ENCODE data around the gene MAB21L4. TPM values are rescaled to one million over a fixed set of nuclear protein-coding genes. Genes with fewer than 3 reads are reported as not detected.
"Not testable (repeated sequence)": the region's sequence is repeated elsewhere in the genome, so short reads cannot be mapped to it uniquely, and the experiment has no call there.

Gene MAB21L4
- total and polyA plus RNA-seq, 7 experiments from 2014 or later = not detected

- H3K9me3 ChIP-seq (ENCODE audit: control insufficient read depth in 2 of 3, low read length in 3 of 3) = peaks cover 0 to 1% (median 0%) of the 10 kb centered on the region in 3 experiments
- POLR2A ChIA-PET = no interaction called here
- intact Hi-C loops (cut with micrococcal nuclease) = no loop called here
- H3K4me3 ChIP-seq (ENCODE audit: low read length) = no peak overlapping the region
- H3K27me3 ChIP-seq (ENCODE audit: control insufficient read depth in 2 of 2, insufficient read depth in 2 of 2, low read length in 2 of 2) = no peaks in the 10 kb centered on the region
- CTCF ChIA-PET = interaction anchor here (0.5 kb wide), 1 partner anchor 1089 kb away, joined by 3 read pairs; no protein-coding TSS in a partner anchor
- DNase-seq = no peak
- ATAC-seq = no peak
- Mint-ChIP-seq H3K9me3 (peaks cover 0 to 16% (median 2%) of the 10 kb centered on the region in 11 donors), H3K4me1 (peaks cover 0 to 4% (median 0%) of the 10 kb centered on the region in 7 donors), H3K4me3 (no peak overlapping the region), H3K36me3 (peaks cover 0 to 1% (median 0%) of the 10 kb centered on the region in 5 donors), H3K27me3 (peaks cover 0 to 5% (median 2%) of the 10 kb centered on the region in 5 donors), H3K27ac (peak overlapping the region in 1 of 9 donors; percentile 30)
- no peak overlapping the region for H3K27ac ChIP-seq (ENCODE audit: low read depth, low read length)
- no peaks in the 10 kb centered on the region for H3K36me3 ChIP-seq (ENCODE audit: control insufficient read depth in 2 of 3, insufficient read depth in 3 of 3, low read length in 3 of 3)
- H3K4me1 ChIP-seq (ENCODE audit: control insufficient read depth in 2 of 2, insufficient read depth in 2 of 2, low read length in 2 of 2) = no peaks in the 10 kb centered on the region
Measured at GRCh38 chr2:240848900-240849680, 46.9 kb downstream of the MAB21L4 start.

- CTCF ChIA-PET = no interaction called here
- Histone ChIP-seq H3K36me3 (ENCODE audit: control insufficient read depth in 2 of 3, insufficient read depth in 3 of 3, low read length in 3 of 3) (no peaks in the 10 kb centered on the region), H3K9me3 (ENCODE audit: control insufficient read depth in 2 of 3, low read length in 3 of 3) (no peaks in the 10 kb centered on the region), H3K27ac (ENCODE audit: low read depth, low read length) (no peak overlapping the region), H3K27me3 (ENCODE audit: control insufficient read depth in 2 of 2, insufficient read depth in 2 of 2, low read length in 2 of 2) (no peaks in the 10 kb centered on the region), H3K4me3 (ENCODE audit: low read length) (no peak overlapping the region), H3K4me1 (ENCODE audit: control insufficient read depth in 2 of 2, insufficient read depth in 2 of 2, low read length in 2 of 2) (no peaks in the 10 kb centered on the region)
- Mint-ChIP-seq H3K27ac (no peak overlapping the region), H3K4me3 (no peak overlapping the region), H3K36me3 (no peaks in the 10 kb centered on the region), H3K27me3 (peaks cover 0 to 5% (median 3%) of the 10 kb centered on the region in 5 donors), H3K9me3 (peaks cover 0 to 17% (median 0%) of the 10 kb centered on the region in 11 donors), H3K4me1 (peaks cover 0 to 4% (median 0%) of the 10 kb centered on the region in 7 donors)
- ATAC-seq (no peak), DNase-seq (no peak)
- POLR2A ChIA-PET = no interaction called here
- intact Hi-C loops (cut with micrococcal nuclease) = no loop called here
Measured at GRCh38 chr2:240847817-240848216, 48.1 kb downstream of the MAB21L4 start.

GRCh38 chr2:240846873-240847595, 48.9 kb downstream of the MAB21L4 start:
- ChIA-PET POLR2A (interaction anchor here (0.6 kb wide), 1 partner anchor 19 kb away, joined by 5 read pairs; no protein-coding TSS in a partner anchor), CTCF (no interaction called here)
- no peak overlapping the region for H3K4me3 ChIP-seq (ENCODE audit: low read length)
- no peak overlapping the region for H3K27ac ChIP-seq (ENCODE audit: low read depth, low read length)
- Mint-ChIP-seq H3K9me3 (peaks cover 0 to 17% (median 0%) of the 10 kb centered on the region in 11 donors), H3K36me3 (no peaks in the 10 kb centered on the region), H3K27ac (no peak overlapping the region), H3K4me1 (peaks cover 0 to 4% (median 0%) of the 10 kb centered on the region in 7 donors), H3K4me3 (no peak overlapping the region), H3K27me3 (peaks cover 0 to 5% (median 0%) of the 10 kb centered on the region in 5 donors)
- H3K4me1 ChIP-seq (ENCODE audit: control insufficient read depth in 2 of 2, insufficient read depth in 2 of 2, low read length in 2 of 2) = no peaks in the 10 kb centered on the region
- no peaks in the 10 kb centered on the region for H3K9me3 ChIP-seq (ENCODE audit: control insufficient read depth in 2 of 3, low read length in 3 of 3)
- no peak for DNase-seq
- H3K27me3 ChIP-seq (ENCODE audit: control insufficient read depth in 2 of 2, insufficient read depth in 2 of 2, low read length in 2 of 2) = no peaks in the 10 kb centered on the region
- no peaks in the 10 kb centered on the region for H3K36me3 ChIP-seq (ENCODE audit: control insufficient read depth in 2 of 3, insufficient read depth in 3 of 3, low read length in 3 of 3)
- intact Hi-C loops (cut with micrococcal nuclease) = no loop called here
- ATAC-seq = no peak

GRCh38 chr2:240846309-240846708, 49.6 kb downstream of the MAB21L4 start:
- H3K4me1 Mint-ChIP-seq; POLR2A ChIA-PET; H3K9me3 ChIP-seq (ENCODE audit: control insufficient read depth in 2 of 3, low read length in 3 of 3); intact Hi-C loops (cut with micrococcal nuclease); CTCF ChIA-PET; H3K27me3 Mint-ChIP-seq; H3K27me3 ChIP-seq (ENCODE audit: control insufficient read depth in 2 of 2, insufficient read depth in 2 of 2, low read length in 2 of 2); H3K4me3 ChIP-seq (ENCODE audit: low read length); H3K27ac ChIP-seq (ENCODE audit: low read depth, low read length); DNase-seq; H3K27ac Mint-ChIP-seq; ATAC-seq; H3K36me3 Mint-ChIP-seq; H3K4me1 ChIP-seq (ENCODE audit: control insufficient read depth in 2 of 2, insufficient read depth in 2 of 2, low read length in 2 of 2); H3K36me3 ChIP-seq (ENCODE audit: control insufficient read depth in 2 of 3, insufficient read depth in 3 of 3, low read length in 3 of 3); H3K4me3 Mint-ChIP-seq: not testable (repeated sequence)
- peaks cover 0 to 17% (median 0%) of the 10 kb centered on the region in 11 donors for H3K9me3 Mint-ChIP-seq

- DNase-seq = peak in 2 of 9 donors; percentile 28 to 29
- Histone ChIP-seq H3K4me3 (ENCODE audit: low read length) (no peak overlapping the region), H3K27ac (ENCODE audit: low read depth, low read length) (no peak overlapping the region), H3K9me3 (ENCODE audit: control insufficient read depth in 2 of 3, low read length in 3 of 3) (no peaks in the 10 kb centered on the region), H3K27me3 (ENCODE audit: control insufficient read depth in 2 of 2, insufficient read depth in 2 of 2, low read length in 2 of 2) (no peaks in the 10 kb centered on the region), H3K4me1 (ENCODE audit: control insufficient read depth in 2 of 2, insufficient read depth in 2 of 2, low read length in 2 of 2) (no peaks in the 10 kb centered on the region), H3K36me3 (ENCODE audit: control insufficient read depth in 2 of 3, insufficient read depth in 3 of 3, low read length in 3 of 3) (no peaks in the 10 kb centered on the region)
- Mint-ChIP-seq H3K36me3 (no peaks in the 10 kb centered on the region), H3K9me3 (peaks cover 0 to 11% (median 0%) of the 10 kb centered on the region in 11 donors), H3K27me3 (peaks cover 0 to 5% (median 0%) of the 10 kb centered on the region in 5 donors), H3K4me3 (no peak overlapping the region), H3K4me1 (no peaks in the 10 kb centered on the region), H3K27ac (no peak overlapping the region)
- peak; percentile 12 for ATAC-seq
- intact Hi-C loops (cut with micrococcal nuclease) = loop anchor here in 1 of 2 donors (1.0 kb wide), 1 partner anchor 326 kb away; no protein-coding TSS in a partner anchor
- ChIA-PET POLR2A (no interaction called here), CTCF (interaction anchor here (0.8 to 2.0 kb wide), 3 partner anchors 16 to 819 kb away, joined by 3 to 8 read pairs (median 4); no protein-coding TSS in a partner anchor)
Measured at GRCh38 chr2:240840435-240841060, 55.4 kb downstream of the MAB21L4 start.
